ENCODE data around the gene DONSON.
"Not testable (repeated sequence)": the region's sequence is repeated elsewhere in the genome, so short reads cannot be mapped to it uniquely, and the experiment has no call there.

Gene DONSON

GRCh38 chr21:33588485-33589335 is at the start of gene DONSON:
Gene DONSON (minus strand): TSS chr21:33588684. CDS start chr21:33588641, 43 bp downstream.
- no peak for TF ChIP-seq CTCF (conservative IDR thresholded peaks at IDR 0.05; ENCODE audit: low read length)

GRCh38 chr21:33634254-33634653 is 45.8 kb upstream of the DONSON start:
- no peak for TF ChIP-seq CTCF (conservative IDR thresholded peaks at IDR 0.05; ENCODE audit: low read length)
- no peak for DNase-seq (ENCODE audit: low read depth)
- no peak overlapping the region for H3K4me3 ChIP-seq (ENCODE audit: low read length)

More at GRCh38 chr21:33588485-33589335, at the start of gene DONSON:
- peak within 1 kb of the TSS; percentile 88 for H3K4me3 ChIP-seq (ENCODE audit: low read length)
- DNase-seq (ENCODE audit: low read depth), result peak; percentile 70

GRCh38 chr21:33626151-33626550 is 37.7 kb upstream of the DONSON start:
- not testable (repeated sequence) for H3K4me3 ChIP-seq (ENCODE audit: low read length); DNase-seq (ENCODE audit: low read depth)

GRCh38 chr21:33622253-33622652 is 33.8 kb upstream of the DONSON start:
- H3K4me3 ChIP-seq (ENCODE audit: low read length), result no peak overlapping the region
- no peak for TF ChIP-seq CTCF (conservative IDR thresholded peaks at IDR 0.05; ENCODE audit: low read length)
- DNase-seq (ENCODE audit: low read depth), result no peak

- no peak for TF ChIP-seq CTCF (conservative IDR thresholded peaks at IDR 0.05; ENCODE audit: low read length)
- H3K4me3 ChIP-seq (ENCODE audit: low read length), result no peak overlapping the region
- DNase-seq (ENCODE audit: low read depth), result no peak
Measured at GRCh38 chr21:33619726-33620125, 31.2 kb upstream of the DONSON start.

GRCh38 chr21:33618407-33618806 is 29.9 kb upstream of the DONSON start:
- H3K4me3 ChIP-seq (ENCODE audit: low read length), result no peak overlapping the region
- no peak for DNase-seq (ENCODE audit: low read depth)
- TF ChIP-seq CTCF (conservative IDR thresholded peaks at IDR 0.05; ENCODE audit: low read length), result no peak

GRCh38 chr21:33617565-33617964 is 29.1 kb upstream of the DONSON start:
- H3K4me3 ChIP-seq (ENCODE audit: low read length); DNase-seq (ENCODE audit: low read depth): not testable (repeated sequence)

GRCh38 chr21:33611006-33611744 is 22.7 kb upstream of the DONSON start:
- TF ChIP-seq CTCF (conservative IDR thresholded peaks at IDR 0.05; ENCODE audit: low read length), result no peak
- H3K4me3 ChIP-seq (ENCODE audit: low read length), result no peak overlapping the region
- DNase-seq (ENCODE audit: low read depth), result no peak

Data from AG10803 (cell line).